Kidney epithelial cell (primary cell): ENCODE results near the gene INSYN1. TPM values are rescaled to one million over a fixed set of nuclear protein-coding genes. Genes with fewer than 3 reads are reported as not detected.

ENCODE experiments used
- DNase-seq: peaks from one replicate; pipeline ENCODE4 v3.0.0-alpha.2; 2010; ENCODE audit warnings: low read depth
- H3K27me3 ChIP-seq: 2 replicates; pipeline ENCODE4 v1.6.0; 2011; ENCODE audit warnings: low read length; ENCODE audit not compliant: control insufficient read depth, insufficient read depth
- H3K36me3 ChIP-seq: 2 replicates; pipeline ENCODE4 v1.5.1; 2011; ENCODE audit warnings: low read length; ENCODE audit not compliant: control insufficient read depth, insufficient read depth
- H3K4me3 ChIP-seq: 2 replicates; pipeline ENCODE4 v1.5.1; 2011; ENCODE audit warnings: low read depth, mild to moderate bottlenecking, control low read depth, low read length
- total RNA-seq: library from RNA; depleted of rRNA; stranded (reverse); fragments of >200 nt; gene quantifications from 2 replicates; pipeline ENCODE4 v1.2.3, GENCODE V29; 2015
- TF ChIP-seq, protein P1 (sequence below): IDR thresholded peaks from 2 replicates; pipeline ENCODE4 v1.5.1; 2011; ENCODE audit warnings: mild to moderate bottlenecking, moderate library complexity, low read length, control low read depth, inconsistent platforms; ENCODE audit not compliant: insufficient read depth, poor library complexity, severe bottlenecking

The INSYN1 gene
- total RNA-seq, 1 donor from 2014 or later, result 1.3 TPM

DNA sequence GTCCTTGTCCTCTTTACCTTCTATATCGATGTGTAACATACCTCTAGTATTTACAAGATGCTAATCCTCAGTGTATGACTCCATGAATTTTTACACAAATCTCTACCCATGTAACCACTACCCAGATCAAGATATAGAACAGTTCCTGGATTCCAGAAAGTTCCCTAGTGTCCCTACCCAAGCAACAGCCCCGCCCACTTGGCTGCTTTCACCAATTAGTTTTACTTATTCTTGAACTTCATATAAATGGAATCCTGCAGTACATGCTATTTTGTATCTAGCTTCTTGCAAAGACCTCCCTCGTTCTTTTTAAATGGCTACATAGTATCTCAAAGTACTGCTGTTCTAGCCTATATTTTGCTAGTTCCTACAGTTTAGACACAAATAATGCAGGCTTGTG, 35.9 kb downstream of the INSYN1 start:
- TF ChIP-seq, protein P1, sequence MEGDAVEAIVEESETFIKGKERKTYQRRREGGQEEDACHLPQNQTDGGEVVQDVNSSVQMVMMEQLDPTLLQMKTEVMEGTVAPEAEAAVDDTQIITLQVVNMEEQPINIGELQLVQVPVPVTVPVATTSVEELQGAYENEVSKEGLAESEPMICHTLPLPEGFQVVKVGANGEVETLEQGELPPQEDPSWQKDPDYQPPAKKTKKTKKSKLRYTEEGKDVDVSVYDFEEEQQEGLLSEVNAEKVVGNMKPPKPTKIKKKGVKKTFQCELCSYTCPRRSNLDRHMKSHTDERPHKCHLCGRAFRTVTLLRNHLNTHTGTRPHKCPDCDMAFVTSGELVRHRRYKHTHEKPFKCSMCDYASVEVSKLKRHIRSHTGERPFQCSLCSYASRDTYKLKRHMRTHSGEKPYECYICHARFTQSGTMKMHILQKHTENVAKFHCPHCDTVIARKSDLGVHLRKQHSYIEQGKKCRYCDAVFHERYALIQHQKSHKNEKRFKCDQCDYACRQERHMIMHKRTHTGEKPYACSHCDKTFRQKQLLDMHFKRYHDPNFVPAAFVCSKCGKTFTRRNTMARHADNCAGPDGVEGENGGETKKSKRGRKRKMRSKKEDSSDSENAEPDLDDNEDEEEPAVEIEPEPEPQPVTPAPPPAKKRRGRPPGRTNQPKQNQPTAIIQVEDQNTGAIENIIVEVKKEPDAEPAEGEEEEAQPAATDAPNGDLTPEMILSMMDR, result no peak
- no peak for DNase-seq
- Histone ChIP-seq H3K27me3 (no peaks in the 10 kb centered on the region), H3K36me3 (no peaks in the 10 kb centered on the region), H3K4me3 (no peak overlapping the region)

DNA sequence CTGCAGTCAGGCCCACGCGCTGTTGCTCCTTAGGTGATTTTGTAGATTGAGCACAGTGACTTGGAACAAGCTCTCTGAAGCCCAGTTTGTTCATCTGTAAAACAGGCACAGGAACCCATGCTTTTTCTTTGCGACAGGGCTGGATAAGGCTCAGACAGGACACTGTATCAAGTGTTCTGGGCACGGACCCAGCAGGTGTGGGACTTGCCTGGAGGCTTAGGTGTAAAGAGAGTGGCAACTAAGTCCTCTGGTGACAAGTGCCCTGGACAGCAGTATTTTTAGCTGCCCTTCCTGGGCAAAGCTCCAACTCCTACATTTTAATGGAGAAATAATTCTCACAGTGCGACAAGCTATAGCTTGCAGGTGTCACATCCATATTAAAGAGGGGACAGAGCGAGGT, 36.7 kb downstream of the INSYN1 start:
- TF ChIP-seq, protein P1, result no peak
- DNase-seq, result no peak
- H3K27me3 ChIP-seq, result no peaks in the 10 kb centered on the region

DNA sequence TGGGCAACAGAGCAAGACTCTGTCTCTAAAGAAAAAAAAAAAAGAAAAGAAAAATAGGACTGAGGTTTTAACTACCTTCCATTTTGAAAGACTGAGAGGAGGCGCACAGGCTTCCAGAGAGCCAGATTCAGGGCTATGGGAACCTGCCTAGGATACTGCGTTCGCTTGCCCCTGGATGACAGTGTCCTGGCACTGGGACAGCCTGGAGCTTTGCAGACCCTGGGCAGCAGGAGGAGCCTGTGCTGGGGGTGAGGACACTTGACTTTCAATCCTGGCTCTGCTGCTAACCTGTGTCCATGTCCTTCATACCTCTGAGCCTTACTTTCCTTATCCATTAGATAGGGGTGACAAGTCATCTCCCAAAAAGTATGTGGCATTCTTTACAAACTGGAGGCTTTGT, 37.7 kb downstream of the INSYN1 start:
- Histone ChIP-seq H3K4me3 (no peak overlapping the region), H3K27me3 (no peaks in the 10 kb centered on the region), H3K36me3 (no peaks in the 10 kb centered on the region)
- no peak for DNase-seq
- TF ChIP-seq, protein P1, result no peak

More for the DNA sequence above, 36.7 kb downstream of the INSYN1 start:
- no peak overlapping the region for H3K4me3 ChIP-seq
- H3K36me3 ChIP-seq, result no peaks in the 10 kb centered on the region

DNA sequence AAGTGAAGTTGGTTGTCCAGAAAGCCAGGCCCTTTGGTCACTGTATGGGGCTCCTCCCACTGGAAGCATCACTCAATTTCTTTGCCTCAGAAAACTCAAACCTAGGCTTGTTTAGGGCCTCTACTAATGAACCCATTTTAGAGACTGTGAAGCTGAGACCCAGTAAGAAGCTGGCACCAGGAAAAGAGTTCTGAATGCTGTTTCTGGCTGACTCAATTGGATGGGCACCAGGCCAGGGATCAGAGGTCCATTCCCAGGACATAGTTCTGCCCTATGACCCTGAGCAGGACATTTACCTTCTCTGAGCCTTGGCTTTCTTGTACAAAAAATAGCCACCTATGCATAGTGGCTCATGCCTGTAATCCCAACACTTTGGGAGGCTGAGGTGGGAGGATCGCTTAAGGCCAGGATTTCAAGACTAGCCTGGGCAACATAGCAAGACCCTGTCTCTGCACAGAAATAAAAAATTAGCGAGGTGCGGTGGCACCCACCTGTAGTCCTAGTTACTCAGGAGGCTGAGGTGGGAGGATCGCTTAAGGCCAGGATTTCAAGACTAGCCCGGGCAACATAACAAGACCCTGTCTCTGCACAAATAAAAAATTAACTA, 38.4 kb downstream of the INSYN1 start:
- Histone ChIP-seq H3K27me3 (no peaks in the 10 kb centered on the region), H3K4me3 (no peak overlapping the region), H3K36me3 (no peaks in the 10 kb centered on the region)
- TF ChIP-seq, protein P1, result no peak
- no peak for DNase-seq

DNA sequence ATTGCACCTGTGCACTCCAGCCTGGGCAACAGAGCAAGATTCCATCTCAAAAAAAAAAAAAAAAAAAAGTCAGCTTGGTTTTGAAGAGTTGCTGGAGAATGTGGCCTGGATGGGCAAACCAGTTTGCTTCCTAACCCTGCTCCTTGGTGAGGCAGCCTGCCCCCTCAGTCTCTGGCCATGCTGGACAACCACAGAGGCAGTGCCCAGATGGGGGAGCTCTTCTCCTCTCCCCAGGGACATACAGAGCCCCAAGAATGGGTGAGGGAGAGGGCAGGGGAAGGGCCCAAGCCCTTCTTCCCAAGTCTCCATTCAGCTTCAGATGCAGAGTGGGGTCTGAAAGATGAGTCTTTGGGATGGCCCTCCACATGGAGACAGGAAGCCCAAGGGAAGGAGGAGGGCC, 41.0 kb downstream of the INSYN1 start:
- TF ChIP-seq, protein P1, result no peak
- Histone ChIP-seq H3K4me3 (no peak overlapping the region), H3K36me3 (peaks cover 5% of the 10 kb centered on the region), H3K27me3 (no peaks in the 10 kb centered on the region)
- no peak for DNase-seq

DNA sequence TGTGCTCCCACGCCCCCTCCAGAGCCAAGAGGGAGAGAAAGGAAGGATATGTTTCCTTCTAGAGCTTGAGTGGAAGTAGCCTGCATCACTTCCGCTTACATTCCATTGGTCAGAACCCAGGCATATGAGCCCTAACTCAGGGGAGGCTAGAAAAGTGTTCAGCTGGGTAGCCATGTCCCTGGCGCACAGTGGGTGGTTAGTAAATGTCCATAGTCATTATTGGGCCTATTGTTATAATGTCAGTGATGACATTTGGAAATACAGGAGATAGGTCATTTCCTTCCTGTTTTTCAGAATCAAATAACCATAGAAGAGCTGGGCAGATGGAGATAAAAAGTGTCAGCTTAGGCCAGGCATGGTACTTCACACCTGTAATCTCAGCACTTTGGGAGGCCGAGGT, 41.6 kb downstream of the INSYN1 start:
- H3K36me3 ChIP-seq, result peaks cover 5% of the 10 kb centered on the region
- no peaks in the 10 kb centered on the region for H3K27me3 ChIP-seq
- TF ChIP-seq, protein P1, result no peak
- no peak for DNase-seq
- no peak overlapping the region for H3K4me3 ChIP-seq
